Liver (tissue), 3 donors: ENCODE data around the gene AGBL4.

Experiments
- REST ChIP-seq: IDR thresholded peaks from 2 replicates; pipeline ENCODE4 v1.6.1; 2016; ENCODE audit warnings: antibody characterized with exemption, mild to moderate bottlenecking
- SP1 ChIP-seq: IDR thresholded peaks from 2 replicates; pipeline ENCODE4 v1.6.1; 2018; ENCODE audit warnings: antibody characterized with exemption, mild to moderate bottlenecking
- TF ChIP-seq, protein P1 (sequence below): fragments of 150-350 bp; IDR thresholded peaks from 2 replicates; pipeline ENCODE4 v1.5.1; 2017; ENCODE audit warnings: improper control_type of control experiment, low read depth, low read length; ENCODE audit not compliant: missing input control
- TF ChIP-seq, protein P2 (sequence below): IDR thresholded peaks from 2 replicates; pipeline ENCODE4 v1.6.1; 2016; ENCODE audit warnings: antibody characterized with exemption
- donor health status: healthy.
- donor health status: healthy.

DNA sequence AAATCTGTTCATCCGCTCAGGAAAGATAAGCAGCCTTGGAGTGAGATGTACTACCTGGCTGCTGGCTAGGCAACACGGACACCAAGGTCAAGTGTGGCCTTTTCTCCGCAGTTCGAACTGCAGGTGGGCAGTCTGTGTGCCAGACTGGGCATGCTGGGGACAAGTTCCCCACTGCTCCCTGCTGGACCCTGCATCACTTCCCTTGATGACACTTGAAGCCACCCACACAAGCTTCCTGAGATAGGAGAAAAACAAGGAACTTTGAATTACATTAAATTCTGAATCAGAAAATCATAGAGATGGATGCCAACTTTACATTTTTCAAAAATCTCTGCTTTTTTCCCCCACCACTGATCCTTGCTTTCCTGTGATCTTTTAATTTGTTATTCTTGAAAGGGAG, 1285.4 kb downstream of the AGBL4 start:
- TF ChIP-seq, protein P1, sequence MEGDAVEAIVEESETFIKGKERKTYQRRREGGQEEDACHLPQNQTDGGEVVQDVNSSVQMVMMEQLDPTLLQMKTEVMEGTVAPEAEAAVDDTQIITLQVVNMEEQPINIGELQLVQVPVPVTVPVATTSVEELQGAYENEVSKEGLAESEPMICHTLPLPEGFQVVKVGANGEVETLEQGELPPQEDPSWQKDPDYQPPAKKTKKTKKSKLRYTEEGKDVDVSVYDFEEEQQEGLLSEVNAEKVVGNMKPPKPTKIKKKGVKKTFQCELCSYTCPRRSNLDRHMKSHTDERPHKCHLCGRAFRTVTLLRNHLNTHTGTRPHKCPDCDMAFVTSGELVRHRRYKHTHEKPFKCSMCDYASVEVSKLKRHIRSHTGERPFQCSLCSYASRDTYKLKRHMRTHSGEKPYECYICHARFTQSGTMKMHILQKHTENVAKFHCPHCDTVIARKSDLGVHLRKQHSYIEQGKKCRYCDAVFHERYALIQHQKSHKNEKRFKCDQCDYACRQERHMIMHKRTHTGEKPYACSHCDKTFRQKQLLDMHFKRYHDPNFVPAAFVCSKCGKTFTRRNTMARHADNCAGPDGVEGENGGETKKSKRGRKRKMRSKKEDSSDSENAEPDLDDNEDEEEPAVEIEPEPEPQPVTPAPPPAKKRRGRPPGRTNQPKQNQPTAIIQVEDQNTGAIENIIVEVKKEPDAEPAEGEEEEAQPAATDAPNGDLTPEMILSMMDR = no peak
- no peak for TF ChIP-seq SP1
- no peak for TF ChIP-seq REST
- TF ChIP-seq, protein P2, sequence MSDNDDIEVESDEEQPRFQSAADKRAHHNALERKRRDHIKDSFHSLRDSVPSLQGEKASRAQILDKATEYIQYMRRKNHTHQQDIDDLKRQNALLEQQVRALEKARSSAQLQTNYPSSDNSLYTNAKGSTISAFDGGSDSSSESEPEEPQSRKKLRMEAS = no peak
